Measurements from ENCODE around the gene EEPD1. TPM values are rescaled to one million over a fixed set of nuclear protein-coding genes. Genes with fewer than 3 reads are reported as not detected.
A peak's percentile ranks its signal among the peaks of the same experiment; 100 is the strongest.
"Not testable (repeated sequence)": the region's sequence is repeated elsewhere in the genome, so short reads cannot be mapped to it uniquely, and the experiment has no call there.

EEPD1 gene
- polyA plus RNA-seq, 1 donor from 2014 or later = 1.9 TPM

DNA sequence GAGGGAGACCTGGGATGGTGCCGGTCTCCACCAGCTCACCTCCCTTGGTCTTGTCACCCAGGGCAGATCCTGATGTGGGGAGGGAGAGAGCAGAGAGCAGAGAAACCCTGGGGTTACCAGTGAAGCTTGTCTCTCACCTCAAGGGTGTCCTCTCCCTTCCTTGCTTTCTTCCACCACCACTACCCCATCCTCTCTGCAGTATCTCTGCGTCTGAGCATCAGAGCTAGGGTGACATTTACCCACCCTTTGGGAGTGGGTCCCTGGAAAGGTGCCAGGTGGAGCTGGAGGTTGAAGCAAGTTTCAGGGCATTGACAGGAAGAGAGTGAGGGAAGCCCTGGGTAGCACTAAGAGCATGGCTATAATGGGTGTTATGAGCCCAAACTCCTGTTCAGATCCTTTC is 161.4 kb downstream of the EEPD1 start:
- no peak overlapping the region for H3K27ac Mint-ChIP-seq
- H3K4me3 Mint-ChIP-seq = no peak overlapping the region
- H3K9me3 Mint-ChIP-seq = no peaks in the 10 kb centered on the region
- peaks cover 0 to 2% (median 2%) of the 10 kb centered on the region in 3 donors for H3K4me1 Mint-ChIP-seq
- peaks cover 4% of the 10 kb centered on the region for H3K27me3 Mint-ChIP-seq
- H3K36me3 Mint-ChIP-seq = no peaks in the 10 kb centered on the region

DNA sequence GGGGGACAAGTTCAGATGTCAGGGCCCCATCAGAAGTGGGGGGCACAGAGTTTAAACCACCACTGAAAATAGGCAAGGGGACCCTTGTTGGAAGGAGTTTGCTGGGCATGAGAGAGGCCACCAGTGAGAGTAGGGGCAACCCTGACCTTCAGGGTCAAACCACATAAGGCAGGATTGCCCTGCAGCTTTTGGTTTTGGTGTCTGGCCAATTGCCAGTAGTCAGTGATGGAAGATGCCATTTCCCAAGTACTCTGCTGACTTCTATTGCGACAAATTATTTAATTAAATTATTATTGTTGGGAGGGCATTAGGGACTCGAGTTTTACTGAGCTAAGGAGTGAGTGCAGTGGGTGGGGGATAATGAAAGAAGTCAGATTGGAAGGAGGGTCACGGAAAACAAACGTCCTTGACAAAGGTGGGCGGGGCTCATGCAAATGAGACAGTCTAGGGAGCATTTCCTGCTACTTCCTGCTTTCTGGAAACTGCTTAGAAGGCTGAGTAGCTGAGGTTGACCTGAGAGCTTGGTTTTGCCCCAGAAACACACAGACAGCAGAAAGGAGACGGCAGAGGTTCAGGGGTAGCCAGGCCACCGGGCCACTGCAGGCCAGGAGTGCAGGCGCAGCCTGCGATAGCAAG is 162.4 kb downstream of the EEPD1 start:
- H3K27ac Mint-ChIP-seq = peak overlapping the region in 1 of 3 donors; percentile 10
- H3K36me3 Mint-ChIP-seq = no peaks in the 10 kb centered on the region
- no peak overlapping the region for H3K4me3 Mint-ChIP-seq
- H3K27me3 Mint-ChIP-seq = peaks cover 4% of the 10 kb centered on the region
- H3K4me1 Mint-ChIP-seq = peaks cover 0 to 2% (median 2%) of the 10 kb centered on the region in 3 donors
- H3K9me3 Mint-ChIP-seq = no peaks in the 10 kb centered on the region

DNA sequence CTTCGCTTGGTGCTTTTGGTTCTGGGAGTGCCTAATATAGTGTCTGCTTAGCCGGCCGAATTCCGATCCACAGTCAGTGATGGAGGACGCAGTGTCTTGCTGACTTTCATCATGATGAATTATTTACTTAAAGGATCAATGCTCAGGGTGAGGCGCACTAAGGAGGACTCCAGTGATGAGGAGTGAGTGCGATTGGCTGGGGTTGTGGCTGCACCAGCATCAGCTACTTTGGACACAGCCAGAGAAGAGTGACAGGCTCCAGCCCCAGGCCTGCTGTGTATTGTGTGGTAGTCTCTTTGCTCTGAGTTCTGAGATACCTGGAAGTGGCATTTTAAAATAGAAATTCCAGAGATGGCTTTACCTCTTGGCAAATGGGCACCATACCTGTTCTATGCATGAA is 163.3 kb downstream of the EEPD1 start:
- no peak overlapping the region for H3K27ac Mint-ChIP-seq
- H3K4me1 Mint-ChIP-seq = peaks cover 0 to 2% (median 2%) of the 10 kb centered on the region in 3 donors
- H3K27me3 Mint-ChIP-seq = peaks cover 4% of the 10 kb centered on the region
- no peaks in the 10 kb centered on the region for H3K36me3 Mint-ChIP-seq
- H3K9me3 Mint-ChIP-seq = no peaks in the 10 kb centered on the region
- H3K4me3 Mint-ChIP-seq = no peak overlapping the region

DNA sequence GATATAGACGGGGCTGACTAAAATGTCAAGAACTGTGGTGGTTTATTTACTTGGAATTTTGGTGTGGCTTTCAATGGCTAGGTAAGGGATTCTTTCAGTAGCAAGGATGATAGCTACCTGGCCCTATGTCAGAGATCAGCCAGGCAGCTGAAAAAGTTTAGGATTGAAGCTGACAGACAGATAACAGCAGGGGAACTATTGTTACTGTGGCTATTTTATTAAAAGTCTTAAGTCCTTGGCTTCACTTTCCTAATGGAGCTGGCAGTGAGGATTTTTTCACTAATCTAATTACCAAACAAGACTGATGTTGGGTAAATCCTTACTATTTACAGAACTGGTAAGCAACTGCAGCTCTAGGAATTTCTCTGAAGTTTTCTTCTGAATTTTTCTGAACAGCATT is 164.2 kb downstream of the EEPD1 start:
- Mint-ChIP-seq H3K36me3 (no peaks in the 10 kb centered on the region), H3K9me3 (no peaks in the 10 kb centered on the region), H3K4me3 (no peak overlapping the region), H3K27me3 (peaks cover 8% of the 10 kb centered on the region), H3K27ac (no peak overlapping the region), H3K4me1 (peaks cover 0 to 2% (median 2%) of the 10 kb centered on the region in 3 donors)

DNA sequence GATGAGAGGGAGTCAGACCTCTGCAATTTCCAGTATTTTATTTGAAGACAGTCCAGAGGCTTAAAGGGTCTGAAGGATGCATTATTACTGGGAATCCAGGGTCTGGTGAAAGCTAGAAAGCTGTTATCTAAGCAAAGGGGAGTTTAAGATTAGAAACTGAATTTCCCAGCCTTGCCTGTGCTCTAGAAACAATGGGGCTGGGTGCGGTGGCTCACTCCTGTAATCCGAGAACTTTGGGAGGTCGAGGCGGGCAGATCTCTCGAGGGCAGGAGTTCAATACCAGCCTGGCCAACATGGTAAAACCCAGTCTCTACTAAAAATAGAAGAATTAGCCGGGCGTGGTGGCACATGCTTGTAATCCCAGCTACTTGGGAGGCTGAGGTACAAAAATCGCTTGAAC is 165.1 kb downstream of the EEPD1 start:
- no peaks in the 10 kb centered on the region for H3K4me1 Mint-ChIP-seq
- H3K36me3 Mint-ChIP-seq = no peaks in the 10 kb centered on the region
- peaks cover 6% of the 10 kb centered on the region for H3K27me3 Mint-ChIP-seq
- no peaks in the 10 kb centered on the region for H3K9me3 Mint-ChIP-seq
- no peak overlapping the region for H3K4me3 Mint-ChIP-seq
- no peak overlapping the region for H3K27ac Mint-ChIP-seq

DNA sequence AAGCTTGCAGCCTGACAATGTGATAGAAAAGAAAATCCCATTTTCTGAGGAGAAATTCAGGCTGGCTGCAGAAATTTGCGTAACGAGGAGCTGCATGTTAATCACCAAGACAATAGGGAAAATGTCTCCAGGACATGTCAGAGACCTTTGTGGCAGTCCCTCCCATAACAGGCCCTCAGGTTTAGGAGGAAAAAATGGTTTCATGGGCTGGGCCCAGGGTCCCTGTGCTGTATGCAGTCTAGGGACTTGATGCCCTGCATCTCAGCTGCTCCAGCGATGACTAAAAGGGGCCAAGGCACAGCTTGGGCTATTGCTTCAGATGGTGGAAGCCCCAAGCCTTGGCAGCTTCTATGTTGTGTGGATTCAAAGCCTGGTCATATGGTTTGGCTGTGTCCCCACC is 168.2 kb downstream of the EEPD1 start:
- not testable (repeated sequence) for H3K27ac Mint-ChIP-seq, H3K4me1 Mint-ChIP-seq, H3K27me3 Mint-ChIP-seq, H3K36me3 Mint-ChIP-seq, H3K9me3 Mint-ChIP-seq, H3K4me3 Mint-ChIP-seq

DNA sequence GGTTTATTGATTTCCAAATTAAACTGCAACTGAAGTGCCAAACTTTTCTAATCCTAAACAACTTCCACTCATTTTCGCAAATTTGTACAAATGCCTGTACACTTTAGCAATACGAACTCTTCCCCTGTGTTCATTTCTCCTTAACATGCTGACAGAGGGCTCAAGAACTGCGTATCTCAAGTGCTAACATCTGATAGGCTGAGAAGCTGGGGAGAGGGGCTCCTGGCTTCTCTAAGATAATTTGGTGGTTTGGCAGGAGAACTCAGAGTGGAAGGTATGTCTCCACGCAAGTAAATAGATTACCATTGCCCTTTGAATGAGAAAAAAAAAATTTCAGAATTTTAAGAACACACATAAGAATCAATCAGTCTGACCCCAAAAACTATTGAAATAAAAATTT is 183.3 kb downstream of the EEPD1 start:
- Mint-ChIP-seq H3K27ac (no peak overlapping the region), H3K4me1 (no peaks in the 10 kb centered on the region), H3K36me3 (peaks cover 1% of the 10 kb centered on the region), H3K27me3 (peaks cover 3% of the 10 kb centered on the region), H3K4me3 (no peak overlapping the region), H3K9me3 (peaks cover 0 to 5% (median 0%) of the 10 kb centered on the region in 3 donors)

DNA sequence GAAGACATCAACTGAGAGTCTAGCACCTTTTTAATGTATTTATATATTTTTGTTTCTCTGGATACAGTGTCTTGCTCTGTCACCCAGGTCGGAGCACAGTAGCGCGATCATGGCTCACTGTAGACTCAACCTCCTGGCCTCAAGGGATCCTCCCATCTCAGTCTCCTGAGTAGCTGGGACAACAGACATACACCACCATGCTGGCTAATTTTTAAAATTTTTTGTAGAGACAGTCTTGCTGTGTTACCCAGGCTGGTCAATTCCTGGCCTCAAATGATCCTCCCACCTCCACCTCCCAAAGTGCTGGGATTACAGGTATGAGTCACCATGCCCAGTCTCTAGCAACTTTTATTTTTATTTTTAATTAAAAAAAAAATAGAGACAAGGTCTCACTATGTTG is 185.2 kb downstream of the EEPD1 start:
- peaks cover 0 to under 1% (median 0%) of the 10 kb centered on the region in 3 donors for H3K9me3 Mint-ChIP-seq
- peaks cover 7% of the 10 kb centered on the region for H3K27me3 Mint-ChIP-seq
- no peak overlapping the region for H3K4me3 Mint-ChIP-seq
- no peaks in the 10 kb centered on the region for H3K4me1 Mint-ChIP-seq
- H3K36me3 Mint-ChIP-seq = peaks cover 1% of the 10 kb centered on the region
- H3K27ac Mint-ChIP-seq = no peak overlapping the region

DNA sequence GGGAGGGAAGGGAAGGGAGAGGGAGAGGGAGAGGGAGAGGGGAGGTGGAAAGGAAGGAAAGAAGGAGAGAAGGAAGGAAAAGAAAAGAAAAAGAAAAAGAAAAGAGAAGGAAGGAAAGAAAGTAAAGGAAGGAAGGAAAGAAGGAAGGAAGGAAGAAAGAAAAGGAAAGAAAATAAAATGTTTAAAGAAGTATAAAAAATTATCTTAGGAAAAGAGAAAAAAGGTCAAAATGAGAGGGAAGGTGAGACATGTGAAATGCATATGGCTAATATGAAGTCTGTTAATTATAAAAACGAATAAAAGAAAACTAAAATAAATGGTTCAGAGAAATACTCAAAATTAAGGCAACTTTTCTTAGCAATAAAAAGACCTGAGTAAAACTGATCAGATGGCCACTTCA is 190.5 kb downstream of the EEPD1 start:
- Mint-ChIP-seq H3K4me1 (no peaks in the 10 kb centered on the region), H3K27me3 (peaks cover 7% of the 10 kb centered on the region), H3K4me3 (no peak overlapping the region), H3K36me3 (no peaks in the 10 kb centered on the region), H3K9me3 (peaks cover 0 to 4% (median 0%) of the 10 kb centered on the region in 3 donors), H3K27ac (no peak overlapping the region)

DNA sequence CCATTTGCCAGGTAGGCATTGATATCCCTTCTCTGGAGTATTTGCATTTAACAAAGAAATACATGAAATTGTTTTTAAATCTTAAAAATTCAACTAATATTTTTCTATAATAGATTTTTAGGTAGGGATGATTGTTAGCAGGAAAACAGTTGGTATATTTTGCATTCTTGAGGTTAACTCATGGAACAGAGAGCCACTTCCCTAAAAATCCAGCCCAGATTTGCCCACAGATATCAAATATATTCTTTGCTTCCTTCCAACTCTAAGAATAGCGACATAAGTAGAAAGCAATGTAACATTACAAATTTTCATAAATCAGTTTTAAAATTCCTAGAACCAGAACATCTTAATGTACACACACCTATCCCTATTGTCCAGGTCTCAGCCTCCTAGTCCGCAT is 191.6 kb downstream of the EEPD1 start:
- Mint-ChIP-seq H3K4me3 (no peak overlapping the region), H3K9me3 (peaks cover 0 to 4% (median 0%) of the 10 kb centered on the region in 3 donors), H3K27me3 (peaks cover 4% of the 10 kb centered on the region), H3K4me1 (no peaks in the 10 kb centered on the region), H3K36me3 (peaks cover 2% of the 10 kb centered on the region), H3K27ac (no peak overlapping the region)

DNA sequence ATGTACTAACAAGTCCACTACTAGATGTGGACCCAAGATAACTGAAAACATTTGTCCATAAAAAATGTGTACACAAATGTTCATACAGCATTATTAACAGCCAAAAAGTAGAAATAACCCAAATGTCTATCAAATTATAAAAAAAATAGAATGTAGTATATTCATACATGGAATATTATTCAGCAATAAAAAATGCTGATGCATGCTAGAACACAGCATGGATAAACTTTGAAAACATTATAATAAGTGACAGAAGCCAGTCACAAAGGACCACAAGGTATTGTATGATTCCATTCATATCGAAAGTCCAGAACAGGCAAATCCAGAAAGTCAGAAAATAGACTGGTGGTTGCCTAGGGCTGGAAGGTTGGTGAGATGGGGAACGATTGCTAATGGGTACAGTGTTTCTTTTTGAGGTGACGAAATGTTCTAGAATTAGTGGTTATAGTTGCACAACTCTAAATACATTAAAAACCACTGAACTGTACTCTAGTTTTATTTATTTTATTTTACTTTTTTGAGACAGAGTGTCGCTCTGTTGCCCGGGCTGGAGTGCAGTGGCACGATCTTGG is 193.3 kb downstream of the EEPD1 start:
- Mint-ChIP-seq H3K36me3 (peaks cover 2% of the 10 kb centered on the region), H3K27ac (no peak overlapping the region), H3K9me3 (peaks cover 0 to 4% (median 0%) of the 10 kb centered on the region in 3 donors), H3K4me3 (no peak overlapping the region), H3K4me1 (no peaks in the 10 kb centered on the region), H3K27me3 (peaks cover 4% of the 10 kb centered on the region)

DNA sequence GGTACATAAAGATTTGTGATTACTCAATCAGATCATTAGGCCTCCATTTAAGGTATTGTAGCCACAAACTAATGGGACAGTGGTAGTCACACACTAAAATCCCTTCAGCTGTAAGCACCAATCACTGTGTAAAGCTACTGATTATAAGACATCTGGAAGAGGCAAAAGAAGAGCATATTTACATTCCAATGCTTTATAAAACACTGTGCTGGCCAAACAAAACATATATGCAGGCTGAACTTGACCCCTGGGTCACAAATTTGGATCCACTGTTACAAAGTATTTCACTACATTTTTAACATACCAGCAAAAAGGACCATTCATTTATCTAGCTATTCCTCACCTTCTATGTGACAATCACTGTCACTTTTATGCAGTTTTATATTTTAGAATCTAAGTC is 195.2 kb downstream of the EEPD1 start:
- H3K36me3 Mint-ChIP-seq = peaks cover 2% of the 10 kb centered on the region

DNA sequence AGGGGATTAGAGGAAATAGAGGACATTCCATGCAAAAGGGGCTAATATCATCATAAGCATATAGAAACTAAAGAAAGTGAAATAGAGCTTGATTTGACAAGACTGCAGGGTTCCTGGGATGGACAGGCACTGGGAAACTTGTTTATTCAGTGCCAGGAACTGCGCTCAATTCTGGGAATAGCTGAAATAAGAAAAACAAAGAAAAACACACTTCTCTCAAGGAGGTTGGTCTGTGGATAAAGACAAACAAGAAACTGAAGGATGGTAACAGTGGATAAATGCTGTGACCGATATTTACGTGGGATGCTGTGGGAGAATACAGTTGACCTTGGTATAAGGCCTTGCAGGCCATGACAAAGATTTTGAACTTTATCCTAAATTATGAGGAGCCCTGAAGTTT is 195.7 kb downstream of the EEPD1 start:
- Mint-ChIP-seq H3K27me3 (no peaks in the 10 kb centered on the region), H3K27ac (no peak overlapping the region)

More for the DNA sequence above, 195.2 kb downstream of the EEPD1 start:
- no peaks in the 10 kb centered on the region for H3K27me3 Mint-ChIP-seq
- H3K4me3 Mint-ChIP-seq = no peak overlapping the region
- H3K27ac Mint-ChIP-seq = no peak overlapping the region
- no peaks in the 10 kb centered on the region for H3K4me1 Mint-ChIP-seq
- H3K9me3 Mint-ChIP-seq = peaks cover 0 to 4% (median 0%) of the 10 kb centered on the region in 3 donors

DNA sequence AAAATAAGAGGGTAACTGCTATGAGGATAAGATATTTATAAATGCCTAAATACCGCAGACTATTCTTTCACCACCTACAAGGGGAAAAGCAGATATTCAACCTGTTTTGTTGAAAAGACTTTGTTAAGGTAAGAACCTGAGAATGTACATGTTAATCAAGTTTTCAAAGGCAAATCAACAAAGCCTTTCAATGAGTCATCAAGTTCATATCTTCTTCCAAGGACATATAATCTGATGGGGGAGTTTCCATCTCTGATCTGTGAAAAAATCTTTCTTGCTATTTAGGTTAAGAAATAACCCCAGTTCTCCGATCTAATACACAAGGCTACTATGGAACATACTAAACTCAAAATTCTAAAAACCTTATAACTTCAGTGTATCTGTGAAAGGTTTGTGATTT is 196.6 kb downstream of the EEPD1 start:
- Mint-ChIP-seq H3K9me3 (peaks cover 0 to 4% (median 0%) of the 10 kb centered on the region in 3 donors), H3K27me3 (no peaks in the 10 kb centered on the region), H3K36me3 (peaks cover 2% of the 10 kb centered on the region), H3K4me3 (no peak overlapping the region), H3K4me1 (no peaks in the 10 kb centered on the region), H3K27ac (no peak overlapping the region)

More for the DNA sequence above, 195.7 kb downstream of the EEPD1 start:
- no peak overlapping the region for H3K4me3 Mint-ChIP-seq
- H3K9me3 Mint-ChIP-seq = peaks cover 0 to 4% (median 0%) of the 10 kb centered on the region in 3 donors
- H3K4me1 Mint-ChIP-seq = no peaks in the 10 kb centered on the region
- H3K36me3 Mint-ChIP-seq = peaks cover 2% of the 10 kb centered on the region
